SW480 (cell line): ENCODE results near the gene SYN1.
"Not testable (repeated sequence)": the region's sequence is repeated elsewhere in the genome, so short reads cannot be mapped to it uniquely, and the experiment has no call there.

Source experiments
- DNase-seq: peaks from one replicate; pipeline ENCODE4 v3.0.0-alpha.2; 2016; ENCODE audit warnings: low spot score

SYN1 gene

GRCh38 chrX:47619486-47620302 lies at the start of gene SYN1:
SYN1 (minus strand) TSS chrX:47619857; CDS start chrX:47619728, 129 bp downstream.
- peak; percentile 79 for DNase-seq

- not testable (repeated sequence) for DNase-seq
These were observed 46.1 kb upstream of the SYN1 start for GRCh38 chrX:47665797-47666196.

GRCh38 chrX:47664737-47665136 lies 45.1 kb upstream of the SYN1 start:
- DNase-seq = no peak

GRCh38 chrX:47662144-47662657 lies 42.5 kb upstream of the SYN1 start:
- DNase-seq = peak; percentile 9

- DNase-seq = no peak
These were observed 41.9 kb upstream of the SYN1 start for GRCh38 chrX:47661539-47661938.

GRCh38 chrX:47659421-47659726 lies 39.7 kb upstream of the SYN1 start:
- no peak for DNase-seq

- peak; percentile 97 for DNase-seq
These were observed 39.2 kb upstream of the SYN1 start, which contains the start of gene UXT for GRCh38 chrX:47658684-47659420. UXT (minus strand) TSS chrX:47659180; CDS start chrX:47658927, 253 bp downstream.

- DNase-seq = no peak
These were observed 38.6 kb upstream of the SYN1 start for GRCh38 chrX:47658301-47658683.

- DNase-seq = no peak
These were observed 31.6 kb upstream of the SYN1 start for GRCh38 chrX:47651043-47651905.

GRCh38 chrX:47650164-47651042 lies 30.7 kb upstream of the SYN1 start, which contains the start of gene ELK1:
ELK1 (minus strand) TSS chrX:47650563; CDS start chrX:47641441, 9,122 bp downstream.
- DNase-seq = peak; percentile 96

GRCh38 chrX:47649781-47650163 lies 30.1 kb upstream of the SYN1 start:
- peak; percentile 9 for DNase-seq

GRCh38 chrX:47649271-47649670 lies 29.6 kb upstream of the SYN1 start:
- no peak for DNase-seq

- DNase-seq = no peak
These were observed 28.7 kb upstream of the SYN1 start for GRCh38 chrX:47648376-47648775.

GRCh38 chrX:47646636-47647035 lies 27.0 kb upstream of the SYN1 start:
- DNase-seq = no peak

GRCh38 chrX:47645530-47645929 lies 25.9 kb upstream of the SYN1 start:
- no peak for DNase-seq

- no peak for DNase-seq
These were observed 25.0 kb upstream of the SYN1 start for GRCh38 chrX:47644557-47645091.

- no peak for DNase-seq
These were observed 24.3 kb upstream of the SYN1 start for GRCh38 chrX:47643926-47644325.

GRCh38 chrX:47638816-47639215 lies 19.2 kb upstream of the SYN1 start:
- no peak for DNase-seq

GRCh38 chrX:47637546-47638195 lies 18.0 kb upstream of the SYN1 start:
- no peak for DNase-seq

- DNase-seq = no peak
These were observed 15.4 kb upstream of the SYN1 start for GRCh38 chrX:47634871-47635575.
